OCI-LY7 (cell line): Measurements from ENCODE around the gene GGT6. TPM values are rescaled to one million over a fixed set of nuclear protein-coding genes. Genes with fewer than 3 reads are reported as not detected.

Experiments used
- BruUV-seq: library from RNA; stranded (reverse); fragments of 400-500 nt; replicated peaks from 2 replicates; lab custom pipeline; 2021; lab: Mats Ljungman, UMichigan
- CTCF ChIA-PET: fragments of 300-600 bp; sonication (Branson Sonifier 250); formaldehyde crosslinking; loops from one replicate; lab custom pipeline; 2022; ENCODE audit warnings: antibody characterized with exemption; ENCODE audit not compliant: unreplicated experiment; lab: Charles Lee
- POLR2A ChIA-PET: fragments of 300-600 bp; sonication (Branson Sonifier 250); formaldehyde crosslinking; loops from one replicate; lab custom pipeline; 2022; ENCODE audit warnings: antibody characterized with exemption; lab: Charles Lee
- DNase-seq: peaks from one replicate; pipeline ENCODE4 v3.0.0-alpha.2; 2015; ENCODE audit warnings: low spot score
- H2AFZ ChIP-seq: fragments of 200-600 bp; sonication (generic), shearing (Covaris generic); 2 replicates; pipeline ENCODE4 v1.6.1; 2014; ENCODE audit warnings: mild to moderate bottlenecking, antibody characterized with exemption, low read length, moderate library complexity
- H3K27ac ChIP-seq: fragments of 200-600 bp; sonication (generic); 2 replicates; pipeline ENCODE4 v1.5.1; 2014; ENCODE audit warnings: mixed run types, low read depth, mild to moderate bottlenecking, moderate library complexity, low read length, inconsistent platforms; ENCODE audit not compliant: poor library complexity, severe bottlenecking
- H3K36me3 ChIP-seq: fragments of 200-600 bp; sonication (generic); 2 replicates; pipeline ENCODE4 v1.6.1; 2014; ENCODE audit warnings: mild to moderate bottlenecking, antibody characterized with exemption, low read length, moderate library complexity, mixed read lengths; ENCODE audit not compliant: insufficient read depth
- H3K4me1 ChIP-seq: fragments of 200-600 bp; sonication (generic); 2 replicates; pipeline ENCODE4 v1.5.1; 2014; ENCODE audit warnings: mild to moderate bottlenecking, low read length; ENCODE audit not compliant: insufficient read depth, poor library complexity, severe bottlenecking
- H3K4me2 ChIP-seq: fragments of 200-600 bp; sonication (generic); 2 replicates; pipeline ENCODE4 v1.6.1; 2014; ENCODE audit warnings: mild to moderate bottlenecking, low read length
- H3K4me3 ChIP-seq: fragments of 200-600 bp; sonication (generic); 2 replicates; pipeline ENCODE4 v1.5.1; 2014; ENCODE audit warnings: mild to moderate bottlenecking, low read depth, low read length; ENCODE audit not compliant: poor library complexity, severe bottlenecking
- H3K79me2 ChIP-seq: fragments of 200-600 bp; sonication (generic); 2 replicates; pipeline ENCODE4 v1.6.1; 2016; ENCODE audit warnings: low read depth, mild to moderate bottlenecking, low read length, moderate library complexity, mixed read lengths; ENCODE audit not compliant: insufficient read depth
- H3K9me2 ChIP-seq: fragments of 200-600 bp; sonication (generic); 2 replicates; pipeline ENCODE4 v1.6.1; 2016; ENCODE audit warnings: mild to moderate bottlenecking, low read length, mixed read lengths; ENCODE audit not compliant: insufficient read depth
- H3K9me3 ChIP-seq: fragments of 200-600 bp; sonication (generic); 2 replicates; pipeline ENCODE4 v1.6.1; 2014; ENCODE audit warnings: mild to moderate bottlenecking, mixed run types, low read length, mixed read lengths
- H4K20me1 ChIP-seq: fragments of 200-600 bp; sonication (generic); 2 replicates; pipeline ENCODE4 v1.6.1; 2014; ENCODE audit warnings: mild to moderate bottlenecking, antibody characterized with exemption, low read length, moderate library complexity, mixed read lengths; ENCODE audit not compliant: insufficient read depth
- EZH2phosphoT487 ChIP-seq: fragments of 200-600 bp; sonication (generic); IDR thresholded peaks from 2 replicates; pipeline ENCODE4 v1.6.1; 2018; ENCODE audit warnings: low read depth, borderline replicate concordance, mild to moderate bottlenecking, mixed run types, antibody characterized with exemption, low read length, moderate library complexity, mixed read lengths
- intact Hi-C: fragments of 100-400 bp; cut with micrococcal nuclease; formaldehyde crosslinking; loops from one replicate; pipeline ENCODE4 v1.10.0; 2022; ENCODE audit not compliant: unreplicated experiment
- total RNA-seq, 2 experiments: library from RNA; depleted of rRNA in 1 of 2; stranded (reverse); fragments of >200 nt in 1 of 2; shearing (Covaris generic) in 1 of 2; gene quantifications; 2 replicates each; pipeline ENCODE4 v1.2.3, GENCODE V29; 2014 to 2022
- TF ChIP-seq, protein P1 (sequence below): fragments of 200-600 bp; sonication (generic); conservative IDR thresholded peaks from 2 replicates; pipeline ENCODE4 v1.5.1; 2014; ENCODE audit warnings: mild to moderate bottlenecking, antibody characterized with exemption, low read length, moderate library complexity, mixed read lengths

The GGT6 gene
- total RNA-seq, 2 experiments from 2014 or later: not detected

GRCh38 chr17:4537451-4538235, 22.7 kb downstream of the GGT6 start:
- no peak for TF ChIP-seq EZH2phosphoT487
- TF ChIP-seq, protein P1, sequence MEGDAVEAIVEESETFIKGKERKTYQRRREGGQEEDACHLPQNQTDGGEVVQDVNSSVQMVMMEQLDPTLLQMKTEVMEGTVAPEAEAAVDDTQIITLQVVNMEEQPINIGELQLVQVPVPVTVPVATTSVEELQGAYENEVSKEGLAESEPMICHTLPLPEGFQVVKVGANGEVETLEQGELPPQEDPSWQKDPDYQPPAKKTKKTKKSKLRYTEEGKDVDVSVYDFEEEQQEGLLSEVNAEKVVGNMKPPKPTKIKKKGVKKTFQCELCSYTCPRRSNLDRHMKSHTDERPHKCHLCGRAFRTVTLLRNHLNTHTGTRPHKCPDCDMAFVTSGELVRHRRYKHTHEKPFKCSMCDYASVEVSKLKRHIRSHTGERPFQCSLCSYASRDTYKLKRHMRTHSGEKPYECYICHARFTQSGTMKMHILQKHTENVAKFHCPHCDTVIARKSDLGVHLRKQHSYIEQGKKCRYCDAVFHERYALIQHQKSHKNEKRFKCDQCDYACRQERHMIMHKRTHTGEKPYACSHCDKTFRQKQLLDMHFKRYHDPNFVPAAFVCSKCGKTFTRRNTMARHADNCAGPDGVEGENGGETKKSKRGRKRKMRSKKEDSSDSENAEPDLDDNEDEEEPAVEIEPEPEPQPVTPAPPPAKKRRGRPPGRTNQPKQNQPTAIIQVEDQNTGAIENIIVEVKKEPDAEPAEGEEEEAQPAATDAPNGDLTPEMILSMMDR: no peak
- Histone ChIP-seq H3K27ac (no peak overlapping the region), H3K4me1 (no peaks in the 10 kb centered on the region), H2AFZ (no peak overlapping the region), H3K4me2 (no peak overlapping the region), H3K36me3 (peaks cover 61% of the 10 kb centered on the region), H3K79me2 (no peaks in the 10 kb centered on the region), H4K20me1 (no peaks in the 10 kb centered on the region), H3K9me2 (no peaks in the 10 kb centered on the region), H3K9me3 (no peaks in the 10 kb centered on the region), H3K4me3 (no peak overlapping the region)
- CTCF ChIA-PET: no interaction called here
- no TSS peak for BruUV-seq
- POLR2A ChIA-PET: no interaction called here
- intact Hi-C loops: no loop called here
- no peak for DNase-seq

DNA sequence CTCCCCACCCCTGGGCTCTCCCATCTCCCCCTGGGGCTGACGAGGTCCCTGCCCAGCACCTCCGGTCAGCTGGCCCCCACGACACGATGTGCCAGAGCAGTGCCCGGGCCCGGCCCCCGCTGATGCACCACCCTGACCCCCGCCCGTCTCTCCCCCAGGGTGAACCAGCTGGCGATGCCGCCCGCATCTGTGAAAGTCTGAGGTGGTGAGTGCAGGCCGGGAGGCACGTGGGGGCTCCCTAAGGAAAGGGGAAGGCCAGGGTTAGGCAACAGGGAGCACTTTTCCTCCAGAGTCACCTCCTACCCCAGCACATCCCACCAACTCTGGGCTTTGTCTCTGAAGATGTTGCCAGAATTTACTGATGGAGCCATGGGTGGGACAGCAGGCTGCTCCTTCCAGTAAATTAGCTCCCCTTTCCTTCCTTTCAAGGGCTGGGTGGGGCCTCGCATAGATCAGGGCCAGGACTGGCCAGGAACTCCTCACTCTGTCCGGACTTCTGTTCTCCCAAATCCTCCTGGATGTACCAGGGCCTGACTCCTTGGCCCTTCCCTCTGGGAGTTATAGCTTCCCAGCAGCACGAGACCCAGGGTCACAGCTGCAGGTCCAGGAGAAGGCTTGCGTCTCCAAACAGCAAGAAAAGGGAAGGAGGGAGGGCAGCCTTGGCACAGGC, 23.5 kb downstream of the GGT6 start:
- Histone ChIP-seq H2AFZ (no peak overlapping the region), H4K20me1 (no peaks in the 10 kb centered on the region), H3K9me2 (no peaks in the 10 kb centered on the region), H3K4me1 (no peaks in the 10 kb centered on the region), H3K36me3 (peaks cover 54% of the 10 kb centered on the region), H3K79me2 (no peaks in the 10 kb centered on the region), H3K4me2 (no peak overlapping the region), H3K9me3 (no peaks in the 10 kb centered on the region), H3K4me3 (no peak overlapping the region), H3K27ac (no peak overlapping the region)
- no peak for DNase-seq
- intact Hi-C loops: no loop called here
- POLR2A ChIA-PET: no interaction called here
- no TSS peak for BruUV-seq
- CTCF ChIA-PET: no interaction called here
- no peak for TF ChIP-seq EZH2phosphoT487
- TF ChIP-seq, protein P1: no peak

DNA sequence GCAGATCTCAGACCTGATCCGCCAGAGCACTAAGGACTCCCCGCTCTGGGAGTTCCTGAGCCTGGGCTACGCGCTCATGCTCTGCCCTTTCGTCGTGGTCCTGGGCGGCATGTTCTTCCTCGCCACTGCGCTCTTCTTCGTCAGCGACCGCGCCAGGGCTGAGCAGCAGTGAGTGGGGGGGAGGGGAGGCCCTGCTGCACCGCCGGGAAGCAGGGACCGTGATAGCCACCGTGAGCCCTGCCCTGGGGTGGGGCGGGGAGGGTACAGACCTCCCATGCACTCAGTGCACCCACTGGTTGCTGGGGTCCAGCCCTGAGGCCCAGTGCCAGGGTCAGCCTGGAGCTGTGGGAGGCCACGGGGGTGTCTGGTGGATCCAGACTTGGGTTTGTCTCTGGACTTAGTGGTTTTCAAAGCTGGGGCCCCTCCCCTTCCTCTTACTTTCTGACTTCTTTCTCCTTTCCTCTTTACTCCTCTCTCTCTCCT, 24.1 kb downstream of the GGT6 start:
- Histone ChIP-seq H3K9me2 (no peaks in the 10 kb centered on the region), H3K4me1 (peaks cover 4% of the 10 kb centered on the region), H2AFZ (no peak overlapping the region), H3K79me2 (no peaks in the 10 kb centered on the region), H3K9me3 (no peaks in the 10 kb centered on the region), H3K4me2 (no peak overlapping the region), H3K36me3 (peaks cover 48% of the 10 kb centered on the region), H3K27ac (no peak overlapping the region), H4K20me1 (no peaks in the 10 kb centered on the region), H3K4me3 (no peak overlapping the region)
- BruUV-seq: no TSS peak
- no peak for DNase-seq
- ChIA-PET POLR2A (no interaction called here), CTCF (no interaction called here)
- intact Hi-C loops: no loop called here
- no peak for TF ChIP-seq EZH2phosphoT487
- TF ChIP-seq, protein P1: no peak
